Tibial nerve (tissue), 4 donors: Measurements from ENCODE around the gene OCIAD2.

Experiments used
- EP300 ChIP-seq, 2 donors: sonication (generic); formaldehyde crosslinking; IDR thresholded peaks; one replicate each; pipeline ENCODE4 v1.6.1; 2017; ENCODE audit warnings: antibody characterized with exemption in 2 of 2, mild to moderate bottlenecking in 1 of 2
- POLR2A ChIP-seq, 2 donors: fragments of 450-650 bp; IDR thresholded peaks; one replicate each; pipeline ENCODE4 v1.6.1; 2017; ENCODE audit warnings: antibody characterized with exemption in 2 of 2, mild to moderate bottlenecking in 2 of 2, moderate library complexity in 2 of 2
- TF ChIP-seq, protein P1 (sequence below), 5 experiments: fragments of 200-600 bp in 3 of 5; fragments of 450-650 bp in 2 of 5; sonication (generic) in 3 of 5; IDR thresholded peaks; one replicate each; pipeline ENCODE4 v1.5.1; 2016 to 2019; ENCODE audit warnings: antibody characterized with exemption in 5 of 5, mild to moderate bottlenecking in 3 of 5, moderate library complexity in 2 of 5

DNA sequence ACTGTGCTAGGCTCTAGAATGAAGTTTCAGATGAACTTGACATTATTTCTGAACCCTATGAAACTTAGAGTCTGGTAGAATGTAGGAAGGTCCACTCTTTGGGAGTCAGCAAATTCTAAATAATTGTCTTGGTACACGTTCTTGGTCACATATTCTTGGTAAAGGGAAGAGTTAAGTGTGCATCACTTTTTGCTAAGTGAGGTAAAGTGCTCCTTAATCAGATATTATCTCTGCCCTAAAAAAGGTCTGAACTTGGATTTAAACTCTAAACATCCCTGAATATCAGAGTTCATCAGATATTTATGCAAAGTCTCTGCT is 7.2 kb downstream of the OCIAD2 start:
- TF ChIP-seq POLR2A (IDR thresholded peaks at IDR 0.05) (no peak), EP300 (IDR thresholded peaks at IDR 0.05) (no peak)
- TF ChIP-seq, protein P1, sequence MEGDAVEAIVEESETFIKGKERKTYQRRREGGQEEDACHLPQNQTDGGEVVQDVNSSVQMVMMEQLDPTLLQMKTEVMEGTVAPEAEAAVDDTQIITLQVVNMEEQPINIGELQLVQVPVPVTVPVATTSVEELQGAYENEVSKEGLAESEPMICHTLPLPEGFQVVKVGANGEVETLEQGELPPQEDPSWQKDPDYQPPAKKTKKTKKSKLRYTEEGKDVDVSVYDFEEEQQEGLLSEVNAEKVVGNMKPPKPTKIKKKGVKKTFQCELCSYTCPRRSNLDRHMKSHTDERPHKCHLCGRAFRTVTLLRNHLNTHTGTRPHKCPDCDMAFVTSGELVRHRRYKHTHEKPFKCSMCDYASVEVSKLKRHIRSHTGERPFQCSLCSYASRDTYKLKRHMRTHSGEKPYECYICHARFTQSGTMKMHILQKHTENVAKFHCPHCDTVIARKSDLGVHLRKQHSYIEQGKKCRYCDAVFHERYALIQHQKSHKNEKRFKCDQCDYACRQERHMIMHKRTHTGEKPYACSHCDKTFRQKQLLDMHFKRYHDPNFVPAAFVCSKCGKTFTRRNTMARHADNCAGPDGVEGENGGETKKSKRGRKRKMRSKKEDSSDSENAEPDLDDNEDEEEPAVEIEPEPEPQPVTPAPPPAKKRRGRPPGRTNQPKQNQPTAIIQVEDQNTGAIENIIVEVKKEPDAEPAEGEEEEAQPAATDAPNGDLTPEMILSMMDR (IDR thresholded peaks at IDR 0.05): no peak
